Measurements from ENCODE around the gene CCZ1B.
"Not testable (repeated sequence)": the region's sequence is repeated elsewhere in the genome, so short reads cannot be mapped to it uniquely, and the experiment has no call there.

CCZ1B gene

DNA sequence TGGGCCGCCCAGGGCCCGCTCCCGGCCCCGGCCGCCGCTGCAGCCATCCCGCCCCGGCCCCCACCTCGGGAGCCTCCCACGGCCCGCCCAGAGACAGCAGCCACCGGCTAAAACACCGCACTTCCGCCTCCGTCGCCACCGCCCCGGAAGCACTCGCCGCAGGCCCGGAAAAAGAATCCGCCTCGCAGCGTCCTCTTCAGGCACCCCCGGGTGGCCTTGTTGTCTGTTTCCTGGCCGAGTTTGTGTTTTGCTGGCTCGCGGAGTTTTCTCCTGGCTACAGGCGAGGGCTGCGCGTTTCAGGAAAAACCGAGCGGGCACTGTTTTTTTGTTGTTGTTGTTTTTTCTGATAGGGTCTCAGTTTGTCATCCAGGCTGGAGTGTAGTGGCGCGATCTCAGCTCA, at the start of gene CCZ1B:
Gene CCZ1B (minus strand): TSS at position 125 of the 400 bp plus-strand sequence. CDS start 78 bp downstream, at position 47.
- peak; percentile 74 for DNase-seq

DNA sequence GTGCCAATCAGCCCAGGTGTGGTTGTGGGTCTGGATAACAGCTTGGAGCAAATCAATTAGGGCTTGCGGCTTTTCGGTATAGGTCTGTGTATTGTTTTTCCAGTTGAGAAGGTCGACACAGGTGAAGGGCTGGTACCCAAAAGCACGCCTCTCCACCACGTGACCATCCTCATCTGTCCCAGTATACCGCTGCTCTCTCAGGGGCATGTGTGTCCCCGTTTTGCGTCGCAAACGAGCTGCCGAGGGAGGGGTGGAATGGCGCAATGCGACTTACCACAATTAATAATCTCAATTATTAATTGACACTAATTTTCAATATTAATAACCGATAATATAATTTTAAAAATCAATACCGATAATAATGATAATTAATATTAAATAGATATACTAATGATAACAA, 48.9 kb upstream of the CCZ1B start:
- DNase-seq: not testable (repeated sequence)

DNA sequence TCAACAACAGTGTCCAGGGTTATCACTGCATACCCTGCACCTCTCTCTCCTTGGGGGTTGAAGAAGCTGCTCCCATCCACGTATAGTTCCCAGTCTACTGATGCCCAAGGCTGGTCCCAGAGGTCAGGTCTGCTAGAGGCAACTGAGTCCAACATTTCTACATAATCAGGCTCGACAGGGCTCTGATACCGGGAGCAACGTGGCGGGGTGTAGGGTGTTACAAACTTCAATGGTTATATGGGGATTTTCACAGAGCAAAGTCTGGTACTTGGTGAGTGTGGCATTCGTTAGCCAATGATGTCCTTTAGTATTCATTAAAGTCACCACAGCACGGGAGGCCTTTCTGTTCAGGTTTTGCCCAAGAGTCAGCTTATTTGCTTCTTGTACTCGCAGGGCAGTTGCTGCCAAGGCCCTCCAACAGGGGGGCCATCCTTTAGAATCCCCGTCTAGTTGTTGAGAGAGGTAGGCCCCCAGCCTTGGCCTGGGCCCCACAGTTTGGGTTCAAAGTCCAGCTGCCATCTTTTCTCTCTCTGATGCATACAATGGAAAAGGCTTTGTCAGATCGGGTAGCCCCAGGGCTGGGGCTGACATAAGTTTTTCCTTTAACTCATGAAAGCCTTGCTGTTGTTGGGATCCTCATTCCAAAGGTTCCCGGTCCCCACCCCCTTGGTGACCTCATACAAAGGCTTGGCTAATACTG, 46.3 kb upstream of the CCZ1B start:
- not testable (repeated sequence) for DNase-seq

DNA sequence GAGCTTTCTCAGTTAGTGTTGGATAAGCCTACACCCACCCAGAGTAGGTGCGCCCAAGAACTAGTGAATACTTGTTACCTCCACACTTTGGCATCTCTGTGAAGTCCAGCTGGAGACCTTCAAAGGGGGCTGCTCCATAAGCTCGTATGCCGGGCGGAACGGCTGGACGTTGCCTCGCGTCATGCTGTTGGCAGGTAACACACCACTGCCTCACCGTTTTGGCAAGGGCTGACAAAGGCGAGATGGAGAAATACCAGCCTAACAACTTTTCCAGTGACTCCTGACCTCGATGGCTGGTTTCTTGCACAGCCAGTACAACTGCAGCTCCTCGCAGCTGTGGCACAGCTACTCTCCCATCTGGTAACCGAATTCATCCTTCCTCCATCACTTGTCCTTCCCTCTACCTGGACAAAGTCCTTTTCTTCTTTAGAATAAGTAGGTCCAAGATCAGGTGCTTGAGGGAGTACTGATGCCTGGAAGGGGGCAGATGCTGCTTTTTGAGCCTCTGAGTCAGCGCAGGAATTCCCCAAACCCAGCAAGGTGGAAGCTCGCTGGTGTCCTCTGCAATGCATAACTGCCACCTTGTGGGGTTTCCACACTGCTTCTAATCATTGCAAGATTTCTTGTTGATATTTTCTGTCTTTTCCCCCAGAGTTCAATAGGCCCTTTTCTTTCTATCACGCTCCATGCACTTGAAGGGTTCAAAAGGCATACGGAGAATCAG, 45.5 kb upstream of the CCZ1B start:
- not testable (repeated sequence) for DNase-seq

DNA sequence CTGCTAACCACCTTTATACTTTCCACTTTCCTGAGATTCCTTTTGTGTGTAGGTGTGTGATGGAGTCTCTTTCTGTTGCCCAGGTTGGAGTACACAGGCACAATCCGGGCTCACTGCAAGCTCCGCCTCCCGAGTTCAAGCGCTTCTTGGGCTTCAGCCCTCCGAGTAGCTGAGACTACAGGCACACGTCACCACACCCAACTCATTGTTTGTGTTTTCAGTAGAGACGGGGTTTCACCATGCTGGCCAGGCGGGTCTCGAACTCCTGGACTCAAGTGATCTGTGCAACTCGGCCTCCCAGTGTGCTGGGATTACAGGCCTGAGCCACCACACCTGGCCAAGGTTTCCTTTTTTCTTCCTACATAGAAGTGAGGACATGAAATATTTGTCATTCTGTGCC, 38.7 kb upstream of the CCZ1B start:
- not testable (repeated sequence) for DNase-seq

DNA sequence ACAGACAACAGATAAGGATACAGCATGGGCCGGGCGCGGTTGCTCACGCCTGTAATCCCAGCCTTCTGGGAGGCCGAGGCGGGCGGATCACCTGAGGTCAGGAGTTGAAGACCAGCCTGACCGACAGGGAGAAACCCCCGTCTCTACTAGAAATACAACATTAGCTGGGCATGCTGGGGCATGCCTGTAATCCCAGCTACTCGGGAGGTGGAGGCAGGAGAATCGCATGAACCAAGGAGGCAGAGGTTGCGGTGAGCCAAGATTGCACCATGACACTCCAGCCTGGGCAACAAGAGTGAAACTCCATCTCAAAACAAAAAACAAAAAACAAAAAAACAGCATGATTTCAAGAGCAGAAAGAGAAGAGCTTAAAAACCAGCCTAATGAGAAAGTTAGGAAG, 38.1 kb upstream of the CCZ1B start:
- not testable (repeated sequence) for DNase-seq

DNA sequence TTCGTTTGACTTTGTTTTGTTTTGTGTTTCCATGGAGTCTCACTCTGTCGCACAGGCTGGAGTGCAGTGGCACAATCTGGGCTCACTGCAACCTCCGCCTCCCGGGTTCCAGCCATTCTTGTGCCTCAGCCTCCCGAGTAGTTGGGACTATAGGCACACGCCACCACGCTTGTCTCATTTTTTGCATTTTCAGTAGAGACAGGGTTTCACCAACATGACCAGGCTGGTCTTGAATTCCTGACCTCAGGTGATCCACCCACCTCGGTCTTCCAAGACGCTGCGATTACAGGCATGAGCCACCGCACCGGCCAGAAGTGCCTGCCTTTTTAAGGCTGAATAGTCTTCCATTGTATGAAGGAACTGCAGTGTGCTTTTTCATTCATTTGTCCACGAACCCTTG, 36.8 kb upstream of the CCZ1B start:
- not testable (repeated sequence) for DNase-seq

DNA sequence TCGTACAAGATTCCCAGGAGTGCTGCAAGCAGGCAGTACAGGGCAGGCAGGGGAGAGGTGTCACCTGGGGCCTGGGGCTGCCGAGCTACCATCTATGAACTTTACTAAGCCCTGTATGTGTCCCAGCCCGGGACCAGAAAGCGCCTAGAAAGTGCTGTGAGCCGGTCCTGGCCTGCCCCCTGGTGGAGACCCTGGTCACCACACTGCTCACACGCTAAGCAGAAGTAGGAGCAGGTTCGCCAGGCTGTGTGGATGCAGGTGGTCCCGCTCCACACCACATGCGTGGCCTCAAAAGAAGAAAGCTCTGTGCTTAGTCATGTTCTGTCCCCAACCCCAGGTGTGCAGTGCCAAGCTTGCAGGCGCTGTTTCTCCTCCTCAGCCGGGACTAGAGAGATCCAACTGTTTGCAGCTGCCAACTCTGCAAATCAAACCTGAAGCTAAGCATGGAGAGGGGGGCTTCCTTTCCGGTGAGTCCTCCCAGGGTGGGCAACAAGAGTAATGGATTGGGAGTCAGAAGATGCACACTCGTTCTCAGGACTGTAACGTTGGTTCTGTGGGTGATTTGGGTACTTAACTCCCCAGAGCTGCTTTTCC, 31.7 kb upstream of the CCZ1B start:
- DNase-seq: peak; percentile 31

DNA sequence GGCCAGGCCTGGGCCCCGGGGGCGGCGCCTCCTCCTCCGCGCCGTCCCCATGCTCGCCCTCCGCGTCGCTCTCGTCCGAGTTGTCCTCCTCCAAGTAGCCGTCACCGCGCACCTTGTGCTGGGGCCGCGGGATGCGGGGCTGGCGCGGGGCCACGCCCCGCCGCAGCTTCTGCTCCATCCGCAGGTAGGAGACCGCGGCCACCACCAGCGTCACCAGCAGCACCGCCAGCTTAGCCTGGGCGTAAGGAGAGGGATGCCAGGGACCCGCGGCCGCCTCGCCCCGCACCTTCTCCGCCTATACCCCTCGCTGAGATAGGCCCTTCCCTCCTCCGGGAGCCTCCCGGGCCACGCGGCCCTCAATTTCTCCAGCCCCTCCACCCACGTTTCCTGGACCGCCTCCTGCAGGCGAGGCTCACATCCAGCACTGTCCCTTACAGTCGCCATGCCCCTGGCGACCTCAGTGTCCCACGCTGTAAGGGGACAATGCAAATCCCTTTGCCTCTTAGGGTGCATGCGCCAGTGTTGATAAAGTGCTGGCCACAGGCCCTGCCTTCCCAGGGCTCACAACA, 29.6 kb upstream of the CCZ1B start:
- DNase-seq: not testable (repeated sequence)

DNA sequence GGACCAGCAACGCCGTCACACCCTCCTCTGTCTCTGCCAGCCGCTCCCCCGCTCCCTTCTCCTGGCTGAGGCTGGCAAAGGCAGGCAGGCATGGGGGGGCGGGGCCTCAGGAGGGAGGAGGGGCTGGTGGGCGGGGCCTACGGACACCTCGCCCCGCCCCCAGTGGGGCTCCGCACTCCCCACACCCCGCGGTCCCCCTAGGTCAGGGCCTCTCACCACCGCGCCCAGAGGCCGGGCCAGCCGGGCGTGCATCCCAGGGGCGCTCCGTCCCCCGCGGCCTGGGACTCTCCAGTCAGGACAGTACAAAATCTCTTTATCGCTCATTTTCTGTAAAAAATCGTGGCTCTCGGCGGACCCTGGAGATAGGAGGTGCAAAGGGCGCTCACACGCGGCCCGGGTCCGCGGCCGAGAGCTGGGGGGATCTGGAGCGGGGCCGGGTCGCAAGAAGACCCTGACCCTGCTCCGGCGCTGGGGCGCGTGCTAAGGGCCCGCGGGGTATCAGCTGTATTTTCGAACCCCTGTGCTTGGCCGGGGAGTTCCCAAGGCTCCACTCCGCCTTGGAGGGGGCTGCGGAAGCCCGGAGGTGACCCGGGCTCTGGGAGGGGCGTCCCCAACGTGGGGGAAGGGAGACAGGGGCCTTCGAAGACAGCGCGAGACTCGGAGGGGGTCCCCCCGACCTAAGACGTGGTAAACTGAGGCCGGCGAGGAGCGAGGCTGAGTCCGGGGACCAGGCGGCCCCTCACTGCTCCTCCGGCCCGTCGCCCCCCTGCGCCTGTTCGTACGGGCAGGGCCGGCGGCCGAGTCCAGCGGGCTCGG, 28.9 kb upstream of the CCZ1B start:
- not testable (repeated sequence) for DNase-seq

DNA sequence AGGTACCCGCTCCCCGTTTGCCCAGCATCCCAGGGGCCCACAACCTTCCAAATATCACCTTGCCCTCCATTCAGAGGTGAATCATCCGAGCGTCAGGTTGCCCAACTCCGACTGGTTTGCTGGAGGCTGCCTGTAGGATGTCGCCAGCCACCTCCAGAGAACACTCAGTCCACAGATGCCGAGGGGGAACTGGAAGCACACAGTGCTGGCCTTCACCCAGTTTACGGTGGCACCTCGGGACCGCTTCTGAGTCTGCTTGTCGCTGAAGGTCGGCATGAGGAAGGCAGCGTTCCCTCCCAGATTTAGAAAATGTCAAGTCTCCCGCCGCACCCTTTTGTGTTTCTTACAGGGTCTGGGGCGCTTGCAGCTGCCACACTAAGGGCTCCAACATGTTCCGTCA, 27.6 kb upstream of the CCZ1B start:
- DNase-seq: not testable (repeated sequence)

DNA sequence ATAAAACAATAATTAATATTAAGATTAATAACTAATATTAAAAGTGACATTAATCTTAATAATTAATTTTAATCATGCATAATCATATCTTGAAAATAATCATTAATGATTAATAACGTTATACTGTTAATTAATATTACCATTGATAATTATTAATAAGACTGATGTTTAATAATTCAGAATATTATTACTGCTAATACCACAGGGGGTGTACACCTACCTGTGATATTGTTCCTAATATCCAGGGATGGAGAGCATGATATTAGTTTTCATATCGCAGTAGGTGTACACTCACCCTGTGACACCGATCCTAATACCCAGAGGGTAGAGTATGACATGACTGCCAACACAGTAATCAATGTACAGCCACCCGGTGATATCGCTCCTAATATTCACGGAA, 23.1 kb upstream of the CCZ1B start:
- DNase-seq: not testable (repeated sequence)

DNA sequence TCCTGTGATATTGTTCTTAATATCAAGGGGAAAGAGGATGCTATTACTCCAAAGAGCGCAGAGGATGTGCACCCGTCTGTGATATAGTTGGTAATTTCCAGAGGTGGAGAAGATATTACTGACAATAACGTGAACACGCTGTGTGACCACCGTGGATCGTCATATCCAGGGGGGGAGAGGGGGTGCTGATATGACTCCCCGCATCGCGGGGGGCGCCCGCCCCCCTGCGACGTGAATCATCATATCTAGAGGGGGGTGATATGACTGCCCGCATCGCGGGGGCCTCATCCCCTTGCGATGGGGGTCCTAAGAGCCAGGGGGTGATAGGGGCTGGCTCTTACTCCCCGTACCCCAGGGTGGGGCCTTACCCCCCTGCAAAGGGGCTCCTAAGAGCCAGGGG, 21.7 kb upstream of the CCZ1B start:
- DNase-seq: not testable (repeated sequence)

DNA sequence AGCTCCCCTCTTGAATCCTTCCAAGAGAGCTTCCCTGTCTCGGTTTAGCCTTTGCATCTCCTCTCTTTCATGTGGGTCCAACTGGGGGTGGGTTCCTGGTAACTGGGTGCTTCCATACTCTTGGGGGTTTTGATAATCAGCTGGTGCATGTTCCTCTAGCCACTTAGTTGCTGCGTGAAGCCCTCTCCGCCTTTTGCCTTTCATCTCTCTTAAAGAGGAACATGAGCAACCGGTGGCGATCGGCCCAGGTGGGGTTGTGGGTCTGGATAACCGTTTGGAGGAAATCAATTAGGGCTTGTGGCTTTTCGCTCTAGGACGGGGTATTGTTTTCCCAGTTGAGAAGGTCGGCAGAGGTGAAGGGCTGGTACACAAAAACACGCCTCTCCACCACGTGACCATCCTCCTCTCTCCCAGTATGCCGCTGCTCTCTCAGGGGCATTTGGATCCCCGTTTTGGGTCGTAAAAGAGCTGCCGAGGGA, 19.9 kb upstream of the CCZ1B start:
- DNase-seq: not testable (repeated sequence)

DNA sequence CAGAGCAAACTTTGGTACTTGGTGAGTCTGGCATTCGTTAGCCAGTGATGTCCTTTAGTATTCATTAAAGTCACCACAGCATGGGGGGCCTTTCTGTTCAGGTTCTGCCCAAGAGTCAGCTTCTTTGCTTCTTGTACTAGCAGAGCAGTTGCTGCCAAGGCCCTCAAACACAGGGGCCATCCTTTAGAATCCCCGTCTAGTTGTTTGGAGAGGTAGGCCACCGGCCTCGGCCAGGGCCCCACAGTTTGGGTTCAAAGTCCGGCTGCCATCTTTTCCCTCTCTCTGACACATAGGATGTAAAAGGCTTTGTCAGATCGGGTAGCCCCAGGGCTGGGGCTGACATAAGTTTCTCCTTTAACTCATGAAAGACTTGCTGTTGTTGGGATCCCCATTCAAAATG, 17.6 kb upstream of the CCZ1B start:
- not testable (repeated sequence) for DNase-seq

DNA sequence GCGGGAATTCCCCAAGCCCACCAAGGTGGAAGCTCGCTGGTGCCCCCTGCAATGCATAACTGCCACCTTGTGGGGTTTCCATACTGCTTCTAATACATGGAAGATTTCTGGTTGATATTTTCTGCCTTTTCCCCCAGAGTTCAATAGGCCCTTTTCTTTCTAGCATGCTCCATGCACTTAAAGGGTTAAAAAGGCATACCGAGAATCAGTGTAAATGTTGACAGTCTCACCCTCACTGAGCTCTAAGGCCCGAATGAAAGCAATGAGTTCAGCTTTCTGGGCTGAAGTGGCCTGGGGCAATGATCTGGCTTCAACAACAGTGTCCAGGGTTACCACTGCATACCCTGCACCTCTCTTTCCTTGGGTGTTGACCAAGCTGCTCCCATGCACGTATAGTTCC, 17.0 kb upstream of the CCZ1B start:
- not testable (repeated sequence) for DNase-seq

DNA sequence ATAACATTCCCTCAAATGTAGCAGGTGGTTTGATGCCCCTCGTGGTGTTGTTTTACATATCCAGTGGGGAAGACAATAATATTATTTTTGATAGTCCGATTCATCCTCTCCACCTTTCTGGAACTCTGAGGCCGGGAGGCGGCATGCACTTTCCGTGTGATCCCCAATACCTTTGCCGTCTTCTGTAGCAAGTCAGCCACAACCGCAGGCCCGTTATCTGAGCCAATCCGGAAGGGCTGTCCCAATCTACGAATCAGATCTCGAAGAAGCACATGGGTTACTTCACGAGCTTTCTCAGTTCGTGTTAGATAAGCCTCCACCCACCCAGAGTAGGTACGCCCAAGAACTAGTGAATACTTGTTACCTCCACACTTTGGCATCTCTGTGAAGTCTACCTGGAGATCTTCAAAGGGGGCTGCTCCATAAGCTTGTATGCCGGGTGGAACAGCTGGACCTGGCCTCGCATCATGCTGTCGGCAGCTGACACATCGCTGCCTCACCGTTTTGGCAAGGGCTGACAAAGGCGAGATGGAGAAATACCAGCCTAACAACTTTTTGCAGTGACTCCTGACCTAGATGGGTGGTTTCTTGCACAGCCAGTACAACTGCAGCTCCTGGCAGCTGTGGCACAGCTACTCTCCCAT, 16.3 kb upstream of the CCZ1B start:
- DNase-seq: not testable (repeated sequence)

DNA sequence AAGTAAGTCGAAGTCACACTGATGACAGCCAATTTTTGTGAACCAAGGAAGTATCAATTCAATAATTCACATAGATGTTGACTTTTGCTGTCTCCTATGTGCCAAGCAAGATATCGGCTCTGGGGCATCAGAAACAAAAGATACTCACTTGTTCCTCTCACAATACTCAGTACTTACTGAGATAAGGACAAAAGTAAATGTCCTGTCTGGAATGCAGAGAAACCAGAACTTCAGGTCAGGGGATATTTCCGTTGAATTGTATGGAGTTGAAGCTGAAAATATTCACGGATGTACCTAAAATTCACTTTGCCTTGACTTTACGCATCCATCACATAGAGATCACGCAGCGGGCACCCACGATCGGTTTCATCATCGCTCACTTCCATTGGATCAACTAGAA, 11.0 kb upstream of the CCZ1B start:
- DNase-seq: not testable (repeated sequence)

DNA sequence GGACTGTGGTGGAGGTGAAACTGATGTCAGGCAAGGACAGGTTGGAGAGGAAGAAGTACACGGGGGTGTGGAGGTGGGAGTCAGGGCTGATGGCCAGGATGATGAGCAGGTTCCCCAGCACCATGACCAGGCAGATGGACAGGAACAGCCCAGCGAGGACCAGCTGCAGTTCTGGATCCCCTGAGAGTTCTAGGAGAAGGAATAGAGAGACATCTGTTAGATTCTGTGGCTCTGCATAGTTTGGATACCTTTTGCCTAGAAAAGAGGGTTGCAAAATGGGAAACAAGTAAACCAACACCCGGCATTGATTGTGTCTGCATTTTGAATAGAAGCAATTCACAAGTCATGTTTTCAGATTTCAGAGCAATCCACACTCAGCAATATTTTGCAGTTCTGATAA, 9.4 kb upstream of the CCZ1B start:
- DNase-seq: not testable (repeated sequence)

DNA sequence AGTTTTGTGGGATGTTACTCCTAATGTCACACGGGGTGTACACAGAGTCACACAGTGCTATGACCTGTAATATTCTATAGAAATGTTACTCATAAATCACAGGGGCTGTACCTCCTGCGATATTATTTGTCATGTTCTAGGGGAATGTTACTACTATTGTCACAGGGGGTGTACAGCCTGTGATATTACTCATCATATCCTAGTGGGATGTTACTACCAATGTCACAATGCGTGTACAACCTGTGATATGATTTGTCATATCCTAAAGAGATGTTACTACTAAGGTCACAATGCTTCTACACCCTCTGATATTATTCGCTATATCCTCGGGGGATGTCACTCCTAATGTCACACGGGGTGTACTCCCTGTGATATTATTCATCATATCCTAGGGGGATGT, 7.6 kb upstream of the CCZ1B start:
- no peak for DNase-seq

DNA sequence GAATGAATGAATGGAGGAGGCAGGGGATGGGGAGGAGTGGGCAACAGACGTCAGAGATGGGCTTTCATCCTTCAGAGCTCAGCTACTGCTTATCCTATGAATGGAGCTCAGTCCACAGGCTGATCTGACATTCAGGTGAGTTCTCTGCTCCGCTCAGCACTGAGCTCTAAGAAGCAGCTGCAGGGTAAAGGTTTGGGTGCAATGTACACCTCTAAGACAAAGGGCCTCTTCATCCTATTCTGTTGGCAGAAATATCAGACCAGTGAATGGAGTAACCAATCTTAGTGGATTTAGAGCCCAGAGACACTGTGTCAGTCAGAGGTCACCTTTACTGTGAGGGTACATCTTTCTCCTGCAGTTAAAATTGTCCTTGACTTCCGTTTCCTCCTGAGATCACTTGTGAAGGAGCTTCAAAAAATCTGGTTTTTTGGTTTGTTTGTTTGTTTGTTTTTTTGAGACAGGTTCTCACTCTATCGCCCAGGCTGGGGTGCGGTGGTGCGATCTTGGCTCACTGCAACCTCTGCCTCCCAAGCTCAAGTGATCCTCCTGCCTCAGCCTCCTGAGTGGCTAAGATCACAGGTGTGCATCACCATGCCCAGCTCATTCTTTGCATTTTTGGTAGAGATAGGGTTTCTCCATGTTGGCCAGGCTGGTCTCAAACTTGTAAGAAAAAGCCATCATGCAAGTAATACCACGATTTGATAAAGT, 5.1 kb upstream of the CCZ1B start:
- DNase-seq: no peak
